ENCODE data around the gene SOWAHA. TPM values are rescaled to one million over a fixed set of nuclear protein-coding genes. Genes with fewer than 3 reads are reported as not detected.

SOWAHA gene
- polyA plus RNA-seq, 3 donors = not detected

DNA sequence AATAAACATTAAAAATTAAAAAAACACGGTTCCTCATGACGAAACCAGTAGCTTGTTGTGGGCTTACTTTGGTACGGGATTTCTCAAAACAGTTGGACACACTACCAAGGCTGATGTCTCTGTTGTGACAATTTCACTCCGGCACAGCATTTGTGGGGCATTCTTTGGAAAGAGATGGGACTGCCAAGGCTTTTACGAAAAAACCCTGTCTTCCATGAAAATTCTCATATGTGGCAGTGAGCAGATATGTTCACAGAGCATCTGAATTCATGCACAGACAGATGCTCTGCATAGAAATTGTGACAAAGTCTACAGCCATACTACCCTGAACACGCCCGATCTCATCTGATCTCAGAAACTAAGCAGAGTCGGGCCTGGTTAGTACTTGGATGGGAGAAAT is 35.2 kb downstream of the SOWAHA start:
- no peaks in the 10 kb centered on the region for H4K20me1 ChIP-seq (ENCODE audit: insufficient read depth, low read length)
- H3K4me2 ChIP-seq (replicated peaks; ENCODE audit: extremely low read depth, low read length, poor library complexity, severe bottlenecking) = no peak overlapping the region
- H3K27ac ChIP-seq (ENCODE audit: low read depth in 1 of 2, low read length in 2 of 2) = no peak overlapping the region
- intact Hi-C loops (cut with micrococcal nuclease) = no loop called here
- H3K9me3 Mint-ChIP-seq = no peaks in the 10 kb centered on the region
- no peak overlapping the region for H3K4me3 Mint-ChIP-seq
- H3K4me3 ChIP-seq (replicated peaks in 1 of 3; ENCODE audit: low read depth in 2 of 3, low read length in 3 of 3) = no peak overlapping the region
- H3K36me3 ChIP-seq (replicated peaks in 1 of 2; ENCODE audit: control insufficient read depth in 1 of 2, insufficient read depth in 2 of 2, low read length in 2 of 2) = no peaks in the 10 kb centered on the region
- 100% methylated on average over 2 of the region's 8 CpGs for WGBS (ENCODE audit: insufficient coverage)
- H3K9ac ChIP-seq (ENCODE audit: insufficient read depth, low read length, poor library complexity, severe bottlenecking) = no peak overlapping the region
- H3K27ac Mint-ChIP-seq = no peak overlapping the region
- H2AFZ ChIP-seq (ENCODE audit: insufficient read depth, low read depth, low read length, poor library complexity, severe bottlenecking) = no peak overlapping the region
- DNase-seq = no peak
- H3K27me3 ChIP-seq (ENCODE audit: control insufficient read depth in 2 of 2, insufficient read depth in 2 of 2, low read length in 2 of 2) = no peaks in the 10 kb centered on the region
- H3K4me1 Mint-ChIP-seq = no peaks in the 10 kb centered on the region
- TF ChIP-seq, protein P1, sequence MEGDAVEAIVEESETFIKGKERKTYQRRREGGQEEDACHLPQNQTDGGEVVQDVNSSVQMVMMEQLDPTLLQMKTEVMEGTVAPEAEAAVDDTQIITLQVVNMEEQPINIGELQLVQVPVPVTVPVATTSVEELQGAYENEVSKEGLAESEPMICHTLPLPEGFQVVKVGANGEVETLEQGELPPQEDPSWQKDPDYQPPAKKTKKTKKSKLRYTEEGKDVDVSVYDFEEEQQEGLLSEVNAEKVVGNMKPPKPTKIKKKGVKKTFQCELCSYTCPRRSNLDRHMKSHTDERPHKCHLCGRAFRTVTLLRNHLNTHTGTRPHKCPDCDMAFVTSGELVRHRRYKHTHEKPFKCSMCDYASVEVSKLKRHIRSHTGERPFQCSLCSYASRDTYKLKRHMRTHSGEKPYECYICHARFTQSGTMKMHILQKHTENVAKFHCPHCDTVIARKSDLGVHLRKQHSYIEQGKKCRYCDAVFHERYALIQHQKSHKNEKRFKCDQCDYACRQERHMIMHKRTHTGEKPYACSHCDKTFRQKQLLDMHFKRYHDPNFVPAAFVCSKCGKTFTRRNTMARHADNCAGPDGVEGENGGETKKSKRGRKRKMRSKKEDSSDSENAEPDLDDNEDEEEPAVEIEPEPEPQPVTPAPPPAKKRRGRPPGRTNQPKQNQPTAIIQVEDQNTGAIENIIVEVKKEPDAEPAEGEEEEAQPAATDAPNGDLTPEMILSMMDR (IDR thresholded peaks at IDR 0.05) = no peak
- no peaks in the 10 kb centered on the region for H3K9me3 ChIP-seq (replicated peaks in 1 of 2; ENCODE audit: control insufficient read depth in 1 of 2, insufficient read depth in 1 of 2, low read length in 2 of 2)
- H3K27me3 Mint-ChIP-seq (ENCODE audit: low read depth in 3 of 3) = peaks cover 2 to 4% (median 3%) of the 10 kb centered on the region in 3 donors
- no peaks in the 10 kb centered on the region for H3K79me2 ChIP-seq (ENCODE audit: insufficient read depth, low read length)
- H3K4me1 ChIP-seq (ENCODE audit: control insufficient read depth in 1 of 2, insufficient read depth in 2 of 2, low read length in 2 of 2) = no peaks in the 10 kb centered on the region
- no peaks in the 10 kb centered on the region for H3K36me3 Mint-ChIP-seq

DNA sequence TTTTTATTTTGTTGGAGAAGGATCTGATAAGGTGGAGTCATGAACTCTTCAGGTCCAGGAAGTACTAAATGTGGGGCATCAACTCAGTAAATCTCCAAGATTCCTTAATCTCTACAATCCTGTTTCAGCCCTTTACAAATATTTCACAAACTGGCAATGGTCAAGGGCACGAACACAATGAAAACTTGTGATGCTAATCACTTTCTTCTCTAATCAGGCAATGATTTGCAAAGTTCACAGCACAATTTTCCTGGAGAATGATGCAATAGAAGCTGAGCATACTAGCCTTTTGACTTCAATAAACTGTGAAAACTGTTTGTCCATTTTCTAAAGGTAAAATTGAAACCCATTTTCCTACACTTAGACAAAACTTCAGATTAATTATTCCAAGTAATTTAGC is 36.2 kb downstream of the SOWAHA start:
- H3K27ac Mint-ChIP-seq = no peak overlapping the region
- H3K9ac ChIP-seq (ENCODE audit: insufficient read depth, low read length, poor library complexity, severe bottlenecking) = no peak overlapping the region

More for the DNA sequence above, 36.2 kb downstream of the SOWAHA start:
- DNase-seq = no peak
- Histone ChIP-seq H2AFZ (ENCODE audit: insufficient read depth, low read depth, low read length, poor library complexity, severe bottlenecking) (no peak overlapping the region), H3K4me1 (ENCODE audit: control insufficient read depth in 1 of 2, insufficient read depth in 2 of 2, low read length in 2 of 2) (no peaks in the 10 kb centered on the region), H3K4me3 (replicated peaks in 1 of 3; ENCODE audit: low read depth in 2 of 3, low read length in 3 of 3) (no peak overlapping the region), H3K9me3 (replicated peaks in 1 of 2; ENCODE audit: control insufficient read depth in 1 of 2, insufficient read depth in 1 of 2, low read length in 2 of 2) (no peaks in the 10 kb centered on the region), H4K20me1 (ENCODE audit: insufficient read depth, low read length) (no peaks in the 10 kb centered on the region), H3K4me2 (replicated peaks; ENCODE audit: extremely low read depth, low read length, poor library complexity, severe bottlenecking) (no peak overlapping the region), H3K79me2 (ENCODE audit: insufficient read depth, low read length) (no peaks in the 10 kb centered on the region), H3K36me3 (replicated peaks in 1 of 2; ENCODE audit: control insufficient read depth in 1 of 2, insufficient read depth in 2 of 2, low read length in 2 of 2) (no peaks in the 10 kb centered on the region), H3K27ac (ENCODE audit: low read depth in 1 of 2, low read length in 2 of 2) (no peak overlapping the region), H3K27me3 (ENCODE audit: control insufficient read depth in 2 of 2, insufficient read depth in 2 of 2, low read length in 2 of 2) (no peaks in the 10 kb centered on the region)
- no peaks in the 10 kb centered on the region for H3K4me1 Mint-ChIP-seq
- TF ChIP-seq, protein P1 (IDR thresholded peaks at IDR 0.05) = no peak
- intact Hi-C loops (cut with micrococcal nuclease) = no loop called here
- no peak overlapping the region for H3K4me3 Mint-ChIP-seq
- 67% methylated on average over 1 of the region's 1 CpG for WGBS (ENCODE audit: insufficient coverage)
- peaks cover 2 to 4% (median 3%) of the 10 kb centered on the region in 3 donors for H3K27me3 Mint-ChIP-seq (ENCODE audit: low read depth in 3 of 3)
- H3K9me3 Mint-ChIP-seq = no peaks in the 10 kb centered on the region
- H3K36me3 Mint-ChIP-seq = no peaks in the 10 kb centered on the region

Data from CD14-positive monocyte (primary cell).